Breast epithelium (tissue), 3 donors: Measurements from ENCODE around the gene CACNB2.

Experiments used
- CTCF ChIP-seq, 3 donors: fragments of 450-650 bp; IDR thresholded peaks; one replicate each; pipeline ENCODE4 v1.5.1; 2016 to 2017; ENCODE audit warnings: antibody characterized with exemption in 3 of 3, mild to moderate bottlenecking in 3 of 3, moderate library complexity in 3 of 3
- POLR2AphosphoS5 ChIP-seq, 3 donors: sonication (generic); formaldehyde crosslinking; IDR thresholded peaks; one replicate each; pipeline ENCODE4 v1.6.1; 2017; ENCODE audit warnings: antibody characterized with exemption in 3 of 3

DNA sequence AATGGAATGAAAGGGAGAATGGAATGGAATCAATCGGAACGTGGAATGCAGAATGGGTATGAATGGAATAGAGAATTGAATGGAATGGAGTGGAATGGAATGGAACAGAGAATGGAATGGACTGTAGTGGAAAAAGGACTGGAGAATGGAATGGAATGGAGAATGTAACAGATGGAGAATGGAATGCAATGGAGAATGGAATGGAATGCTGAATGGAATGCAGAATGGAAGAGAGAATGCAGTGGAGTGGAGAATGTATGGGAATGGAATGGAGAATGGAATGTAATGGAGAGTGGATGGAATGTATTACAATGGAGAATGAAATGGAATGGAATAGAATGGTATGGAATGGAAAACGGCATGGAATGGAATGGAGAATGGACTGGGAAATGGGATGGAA, 414.3 kb downstream of the CACNB2 start:
- no peak for TF ChIP-seq CTCF (IDR thresholded peaks at IDR 0.05)
- no peak for TF ChIP-seq POLR2AphosphoS5 (IDR thresholded peaks at IDR 0.05)
